ENCODE results near the gene TMED5.

- no peak for TF ChIP-seq POLR2AphosphoS5 (IDR thresholded peaks at IDR 0.05)
- TF ChIP-seq, protein P1, sequence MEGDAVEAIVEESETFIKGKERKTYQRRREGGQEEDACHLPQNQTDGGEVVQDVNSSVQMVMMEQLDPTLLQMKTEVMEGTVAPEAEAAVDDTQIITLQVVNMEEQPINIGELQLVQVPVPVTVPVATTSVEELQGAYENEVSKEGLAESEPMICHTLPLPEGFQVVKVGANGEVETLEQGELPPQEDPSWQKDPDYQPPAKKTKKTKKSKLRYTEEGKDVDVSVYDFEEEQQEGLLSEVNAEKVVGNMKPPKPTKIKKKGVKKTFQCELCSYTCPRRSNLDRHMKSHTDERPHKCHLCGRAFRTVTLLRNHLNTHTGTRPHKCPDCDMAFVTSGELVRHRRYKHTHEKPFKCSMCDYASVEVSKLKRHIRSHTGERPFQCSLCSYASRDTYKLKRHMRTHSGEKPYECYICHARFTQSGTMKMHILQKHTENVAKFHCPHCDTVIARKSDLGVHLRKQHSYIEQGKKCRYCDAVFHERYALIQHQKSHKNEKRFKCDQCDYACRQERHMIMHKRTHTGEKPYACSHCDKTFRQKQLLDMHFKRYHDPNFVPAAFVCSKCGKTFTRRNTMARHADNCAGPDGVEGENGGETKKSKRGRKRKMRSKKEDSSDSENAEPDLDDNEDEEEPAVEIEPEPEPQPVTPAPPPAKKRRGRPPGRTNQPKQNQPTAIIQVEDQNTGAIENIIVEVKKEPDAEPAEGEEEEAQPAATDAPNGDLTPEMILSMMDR (IDR thresholded peaks at IDR 0.05; ENCODE audit: poor library complexity, severe bottlenecking), result no peak
- no peak for TF ChIP-seq EZH2 (IDR thresholded peaks at IDR 0.05; ENCODE audit: borderline replicate concordance, insufficient read depth, low read length, poor library complexity, severe bottlenecking)
- no peak for TF ChIP-seq SMC3 (conservative IDR thresholded peaks at IDR 0.05; ENCODE audit: poor library complexity)
- no peak for TF ChIP-seq REST (IDR thresholded peaks at IDR 0.05; ENCODE audit: borderline replicate concordance)
These were observed 26.3 kb upstream of the TMED5 start for GRCh38 chr1:93206567-93206954.
